Parathyroid adenoma (tissue), 2 donors: ENCODE data around the gene SETD4.

Experiments
- H2AFZ ChIP-seq: fragments of 300-600 bp; sonication (generic); one replicate; pipeline ENCODE4 v1.7.0; 2017; ENCODE audit warnings: antibody characterized with exemption, mild to moderate bottlenecking
- H3K27ac ChIP-seq: fragments of 300-600 bp; sonication (generic); one replicate; pipeline ENCODE4 v1.7.0; 2017
- H3K27me3 ChIP-seq: fragments of 300-600 bp; sonication (generic); one replicate; pipeline ENCODE4 v1.7.0; 2017; ENCODE audit warnings: low read length; ENCODE audit not compliant: control insufficient read depth, insufficient read depth
- H3K36me3 ChIP-seq: fragments of 300-600 bp; sonication (generic); one replicate; pipeline ENCODE4 v1.7.0; 2017; ENCODE audit warnings: low read length; ENCODE audit not compliant: control insufficient read depth, insufficient read depth
- H3K4me1 ChIP-seq: fragments of 300-600 bp; sonication (generic); one replicate; pipeline ENCODE4 v1.7.0; 2017; ENCODE audit warnings: control low read depth
- H3K4me2 ChIP-seq: fragments of 300-600 bp; sonication (generic); one replicate; pipeline ENCODE4 v1.7.0; 2017; ENCODE audit warnings: low read length
- H3K4me3 ChIP-seq: fragments of 300-600 bp; sonication (generic); one replicate; pipeline ENCODE4 v1.7.0; 2017; ENCODE audit warnings: low read depth, low read length
- H3K79me2 ChIP-seq: fragments of 300-600 bp; sonication (generic); one replicate; pipeline ENCODE4 v1.7.0; 2017; ENCODE audit warnings: control low read depth
- H3K9ac ChIP-seq: fragments of 300-600 bp; sonication (generic); one replicate; pipeline ENCODE4 v1.7.0; 2017; ENCODE audit warnings: mild to moderate bottlenecking
- H3K9me3 ChIP-seq: fragments of 300-600 bp; sonication (generic); one replicate; pipeline ENCODE4 v1.7.0; 2017; ENCODE audit warnings: low read length; ENCODE audit not compliant: control insufficient read depth
- CTCF ChIP-seq: fragments of 300-600 bp; sonication (generic); IDR thresholded peaks from one replicate; pipeline ENCODE4 v1.7.0; 2017; ENCODE audit warnings: antibody characterized with exemption, mild to moderate bottlenecking
- donor health status: primary hyperparathyroidism.

Gene SETD4

GRCh38 chr21:36041910-36042309, 18.4 kb downstream of the SETD4 start:
- no peak for TF ChIP-seq CTCF
- no peaks in the 10 kb centered on the region for H3K36me3 ChIP-seq

DNA sequence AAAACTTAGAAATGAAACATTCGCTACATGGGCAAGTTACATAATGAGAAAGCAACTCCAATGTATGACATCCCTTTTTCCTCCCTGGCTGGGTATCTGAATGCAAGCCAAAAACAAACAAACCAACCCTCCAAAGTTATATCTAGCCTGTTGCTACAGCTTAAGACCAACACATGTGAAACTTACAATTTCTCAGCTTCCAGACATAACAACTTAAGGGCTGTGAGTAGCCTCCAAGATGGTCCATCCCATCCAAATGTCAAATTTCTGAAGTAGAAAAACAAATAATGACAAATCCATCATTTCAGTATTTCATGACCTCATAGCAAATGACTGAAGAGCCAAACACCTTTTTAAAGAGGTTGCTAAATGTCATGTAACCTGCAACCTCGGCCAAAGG, 19.9 kb downstream of the SETD4 start:
- no peak overlapping the region for H3K9ac ChIP-seq
- no peak overlapping the region for H3K4me2 ChIP-seq
- no peaks in the 10 kb centered on the region for H3K36me3 ChIP-seq
- H3K9me3 ChIP-seq: no peaks in the 10 kb centered on the region
- no peak overlapping the region for H3K4me3 ChIP-seq
- no peaks in the 10 kb centered on the region for H3K4me1 ChIP-seq
- no peak overlapping the region for H2AFZ ChIP-seq
- H3K27me3 ChIP-seq: no peaks in the 10 kb centered on the region
- no peaks in the 10 kb centered on the region for H3K79me2 ChIP-seq
- no peak for TF ChIP-seq CTCF
- H3K27ac ChIP-seq: no peak overlapping the region

More at GRCh38 chr21:36041910-36042309, 18.4 kb downstream of the SETD4 start:
- Histone ChIP-seq H3K4me3 (no peak overlapping the region), H2AFZ (no peak overlapping the region), H3K27me3 (no peaks in the 10 kb centered on the region), H3K4me1 (no peaks in the 10 kb centered on the region), H3K79me2 (no peaks in the 10 kb centered on the region), H3K9ac (no peak overlapping the region), H3K4me2 (no peak overlapping the region), H3K27ac (no peak overlapping the region), H3K9me3 (no peaks in the 10 kb centered on the region)

GRCh38 chr21:36039861-36040260, 20.5 kb downstream of the SETD4 start:
- no peak overlapping the region for H3K4me3 ChIP-seq

DNA sequence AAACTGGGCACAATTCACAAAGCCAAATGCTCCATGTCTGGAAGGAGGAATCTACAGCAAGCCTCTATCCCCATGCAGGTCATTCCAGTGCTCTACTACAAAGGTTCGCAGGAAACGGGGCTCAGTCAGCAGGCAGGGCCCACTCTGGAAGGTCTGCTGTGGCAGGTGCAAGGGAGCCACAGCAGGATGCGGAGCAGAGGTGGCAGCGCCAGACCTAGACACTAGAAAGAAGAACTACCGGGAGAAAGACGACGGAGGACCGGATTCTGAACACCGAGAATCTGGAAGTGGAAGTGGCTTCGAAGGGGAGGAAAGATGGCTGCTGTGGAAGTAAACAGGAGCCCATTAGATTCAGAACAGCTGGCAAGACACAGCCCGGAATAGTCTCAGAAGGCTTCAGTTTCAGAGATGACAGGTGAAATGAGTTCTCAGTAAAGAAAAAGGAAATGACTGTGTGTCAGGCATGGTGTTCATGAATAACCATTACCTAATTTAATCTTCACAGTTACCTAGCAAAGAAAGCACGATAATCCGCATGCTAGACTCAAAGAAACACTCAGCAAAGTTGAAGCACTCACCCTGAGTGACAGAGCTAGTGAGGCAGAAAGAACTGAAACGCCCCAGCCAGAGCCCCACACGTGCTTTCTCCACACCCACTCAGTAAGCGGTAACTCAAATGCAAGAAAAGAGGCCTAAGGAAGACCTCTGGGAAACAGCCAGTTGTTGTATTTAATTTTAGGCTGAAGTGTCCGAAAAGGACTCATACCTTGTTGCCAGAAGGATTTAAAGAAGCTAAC, 21.4 kb downstream of the SETD4 start:
- H3K4me2 ChIP-seq: no peak overlapping the region
- no peak overlapping the region for H2AFZ ChIP-seq
- H3K36me3 ChIP-seq: no peaks in the 10 kb centered on the region
- H3K27ac ChIP-seq: no peak overlapping the region
- no peaks in the 10 kb centered on the region for H3K27me3 ChIP-seq
- no peak overlapping the region for H3K4me3 ChIP-seq
- H3K9me3 ChIP-seq: no peaks in the 10 kb centered on the region
- no peaks in the 10 kb centered on the region for H3K4me1 ChIP-seq
- H3K9ac ChIP-seq: no peak overlapping the region
- no peaks in the 10 kb centered on the region for H3K79me2 ChIP-seq
- no peak for TF ChIP-seq CTCF

More at GRCh38 chr21:36039861-36040260, 20.5 kb downstream of the SETD4 start:
- Histone ChIP-seq H3K27me3 (no peaks in the 10 kb centered on the region), H2AFZ (no peak overlapping the region), H3K4me1 (no peaks in the 10 kb centered on the region), H3K9me3 (no peaks in the 10 kb centered on the region), H3K4me2 (no peak overlapping the region), H3K27ac (no peak overlapping the region), H3K9ac (no peak overlapping the region), H3K36me3 (no peaks in the 10 kb centered on the region), H3K79me2 (no peaks in the 10 kb centered on the region)
- no peak for TF ChIP-seq CTCF

DNA sequence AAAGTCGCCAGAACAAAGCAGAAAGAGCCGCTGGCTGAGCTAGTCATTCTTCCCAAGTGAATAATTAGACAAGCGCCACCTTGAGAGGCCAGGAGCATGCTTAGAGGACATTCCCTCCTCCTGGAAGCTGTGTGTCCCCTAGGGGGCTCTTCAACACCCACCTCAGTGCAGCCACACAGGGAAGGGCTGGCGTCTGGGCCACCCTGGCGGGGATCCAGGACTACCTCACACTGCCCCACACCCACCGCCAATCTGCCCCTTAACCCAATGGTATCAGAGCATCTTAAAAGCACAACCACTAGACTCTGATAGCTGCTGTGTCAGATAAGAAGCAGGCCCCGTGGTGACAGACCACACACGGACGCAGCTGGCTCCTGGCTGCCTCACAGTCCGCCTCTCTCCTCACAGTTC, 24.9 kb downstream of the SETD4 start:
- no peak overlapping the region for H2AFZ ChIP-seq
- H3K36me3 ChIP-seq: no peaks in the 10 kb centered on the region
- H3K27ac ChIP-seq: no peak overlapping the region
- no peaks in the 10 kb centered on the region for H3K9me3 ChIP-seq
- no peak overlapping the region for H3K4me3 ChIP-seq
- H3K9ac ChIP-seq: no peak overlapping the region
- H3K79me2 ChIP-seq: no peaks in the 10 kb centered on the region
- no peaks in the 10 kb centered on the region for H3K27me3 ChIP-seq
- H3K4me1 ChIP-seq: no peaks in the 10 kb centered on the region
- no peak for TF ChIP-seq CTCF
- no peak overlapping the region for H3K4me2 ChIP-seq
